ENCODE measurements around the gene TRIM67.
"Not testable (repeated sequence)": the region's sequence is repeated elsewhere in the genome, so short reads cannot be mapped to it uniquely, and the experiment has no call there.

DNA sequence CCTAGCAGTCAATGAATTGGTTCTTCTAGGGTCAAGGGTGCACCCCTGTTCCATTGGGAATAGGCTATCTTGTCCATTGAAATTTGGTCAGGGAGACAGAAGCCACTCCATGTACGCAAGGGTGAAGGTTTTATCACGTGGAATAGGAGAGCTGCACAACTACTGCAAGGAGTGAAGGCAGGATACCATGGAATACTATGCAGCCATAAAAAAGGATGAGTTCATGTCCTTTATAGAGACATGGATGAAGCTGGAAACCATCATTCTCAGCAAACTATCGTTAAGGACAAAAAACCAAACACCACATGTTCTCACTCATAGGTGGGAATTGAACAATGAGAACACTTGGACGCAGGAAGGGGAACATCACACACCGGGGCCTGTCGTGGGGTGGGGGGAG is 34.8 kb upstream of the TRIM67 start:
- TF ChIP-seq, protein P1, sequence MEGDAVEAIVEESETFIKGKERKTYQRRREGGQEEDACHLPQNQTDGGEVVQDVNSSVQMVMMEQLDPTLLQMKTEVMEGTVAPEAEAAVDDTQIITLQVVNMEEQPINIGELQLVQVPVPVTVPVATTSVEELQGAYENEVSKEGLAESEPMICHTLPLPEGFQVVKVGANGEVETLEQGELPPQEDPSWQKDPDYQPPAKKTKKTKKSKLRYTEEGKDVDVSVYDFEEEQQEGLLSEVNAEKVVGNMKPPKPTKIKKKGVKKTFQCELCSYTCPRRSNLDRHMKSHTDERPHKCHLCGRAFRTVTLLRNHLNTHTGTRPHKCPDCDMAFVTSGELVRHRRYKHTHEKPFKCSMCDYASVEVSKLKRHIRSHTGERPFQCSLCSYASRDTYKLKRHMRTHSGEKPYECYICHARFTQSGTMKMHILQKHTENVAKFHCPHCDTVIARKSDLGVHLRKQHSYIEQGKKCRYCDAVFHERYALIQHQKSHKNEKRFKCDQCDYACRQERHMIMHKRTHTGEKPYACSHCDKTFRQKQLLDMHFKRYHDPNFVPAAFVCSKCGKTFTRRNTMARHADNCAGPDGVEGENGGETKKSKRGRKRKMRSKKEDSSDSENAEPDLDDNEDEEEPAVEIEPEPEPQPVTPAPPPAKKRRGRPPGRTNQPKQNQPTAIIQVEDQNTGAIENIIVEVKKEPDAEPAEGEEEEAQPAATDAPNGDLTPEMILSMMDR (IDR thresholded peaks at IDR 0.05; ENCODE audit: insufficient read depth, low read length, poor library complexity, severe bottlenecking) = not testable (repeated sequence)
- TF ChIP-seq EZH2phosphoT487 (conservative IDR thresholded peaks at IDR 0.05; ENCODE audit: low read length) = not testable (repeated sequence)
